Activated T-helper 9 cell treated with anti-CD3 and anti-CD28 coated beads, Interleukin-2, amount 50 U/mL, for 16 hours (primary cell): Measurements from ENCODE around the gene INKA2.

Experiments used
- DNase-seq: peaks from one replicate; pipeline ENCODE4 v3.0.0-alpha.2; 2020; ENCODE audit warnings: low read depth

The INKA2 gene

GRCh38 chr1:111732718-111733117, 6.5 kb downstream of the INKA2 start:
- DNase-seq: no peak

GRCh38 chr1:111731956-111732355, 7.2 kb downstream of the INKA2 start:
- no peak for DNase-seq

- DNase-seq: no peak
Measured at GRCh38 chr1:111730706-111731105, 8.5 kb downstream of the INKA2 start.

- DNase-seq: no peak
Measured at GRCh38 chr1:111729946-111730681, 9.1 kb downstream of the INKA2 start.

- DNase-seq: no peak
Measured at GRCh38 chr1:111729271-111729921, 9.8 kb downstream of the INKA2 start.

- no peak for DNase-seq
Measured at GRCh38 chr1:111727056-111727455, 12.1 kb downstream of the INKA2 start.

- no peak for DNase-seq
Measured at GRCh38 chr1:111725192-111725591, 14.0 kb downstream of the INKA2 start.

- no peak for DNase-seq
Measured at GRCh38 chr1:111723871-111724270, 15.3 kb downstream of the INKA2 start.

- DNase-seq: no peak
Measured at GRCh38 chr1:111723091-111723806, 15.9 kb downstream of the INKA2 start.

GRCh38 chr1:111720977-111721786, 18.0 kb downstream of the INKA2 start:
- no peak for DNase-seq

- DNase-seq: no peak
Measured at GRCh38 chr1:111720274-111720976, 18.8 kb downstream of the INKA2 start.

GRCh38 chr1:111719674-111720132, 19.5 kb downstream of the INKA2 start:
- no peak for DNase-seq

GRCh38 chr1:111719135-111719534, 20.1 kb downstream of the INKA2 start:
- DNase-seq: no peak

- DNase-seq: no peak
Measured at GRCh38 chr1:111717450-111717849, 21.7 kb downstream of the INKA2 start.

- no peak for DNase-seq
Measured at GRCh38 chr1:111716333-111716732, 22.9 kb downstream of the INKA2 start.

- DNase-seq: no peak
Measured at GRCh38 chr1:111709986-111710385, 29.2 kb downstream of the INKA2 start.

GRCh38 chr1:111707906-111708305, 31.3 kb downstream of the INKA2 start:
- DNase-seq: no peak

- DNase-seq: no peak
Measured at GRCh38 chr1:111706921-111707320, 32.3 kb downstream of the INKA2 start.

GRCh38 chr1:111705841-111706240, 33.4 kb downstream of the INKA2 start:
- DNase-seq: no peak

GRCh38 chr1:111704776-111705175, 34.4 kb downstream of the INKA2 start:
- no peak for DNase-seq

GRCh38 chr1:111704240-111704639, 35.0 kb downstream of the INKA2 start:
- no peak for DNase-seq
